K562 treated with DMSO at 1 percent for 12 hours (cell line): Measurements from ENCODE around the gene ACTG2. TPM values are rescaled to one million over a fixed set of nuclear protein-coding genes. Genes with fewer than 3 reads are reported as not detected.

Experiments used
- total RNA-seq: library from RNA; unstranded; fragments of 300-600 nt; gene quantifications from 2 replicates; pipeline ENCODE4 v1.2.3, GENCODE V29; 2022; ENCODE audit not compliant: insufficient read depth

The ACTG2 gene
- total RNA-seq = not detected in 2 replicates

GRCh38 chr2:73892631-73893329 lies at the start of gene ACTG2:
ACTG2 (plus strand) TSS chr2:73893008; CDS start chr2:73901312, 8,304 bp downstream.

GRCh38 chr2:73926493-73927327 lies 33.9 kb downstream of the ACTG2 start, which contains the start of gene DGUOK:
DGUOK (plus strand) TSS chr2:73926880; CDS start chr2:73926911, 31 bp downstream.

Other genes with a start within 250 kb of the ACTG2 start
- gene TPRKB, start 155.7 kb upstream of the ACTG2 start, total RNA-seq = 51.8 and 55.7 TPM in 2 replicates
- 18.1 and 29.1 TPM in 2 replicates for gene DUSP11, start 112.9 kb upstream of the ACTG2 start, total RNA-seq
- 0.43 and 0.65 TPM in 2 replicates for gene C2orf78, start 108.8 kb upstream of the ACTG2 start, total RNA-seq
- 27.5 and 52.7 TPM in 2 replicates for gene STAMBP, start 64.0 kb upstream of the ACTG2 start, total RNA-seq
- gene DGUOK, start 33.9 kb downstream of the ACTG2 start, total RNA-seq = 103 and 131 TPM in 2 replicates
- 1.7 and 12.6 TPM in 2 replicates for gene TET3, start 91.9 kb downstream of the ACTG2 start, total RNA-seq